Activated naive CD8-positive, alpha-beta T cell (primary cell): ENCODE results near the gene UNC119B.
A peak's percentile ranks its signal among the peaks of the same experiment; 100 is the strongest.

Experiments
- H3K27ac Mint-ChIP-seq: one replicate; pipeline ENCODE4 v1.8.0; 2021; ENCODE audit warnings: mixed read lengths
- H3K27me3 Mint-ChIP-seq: one replicate; pipeline ENCODE4 v1.8.0; 2021; ENCODE audit warnings: mixed read lengths
- H3K36me3 Mint-ChIP-seq: one replicate; pipeline ENCODE4 v1.8.0; 2021; ENCODE audit warnings: mixed read lengths
- H3K4me1 Mint-ChIP-seq: one replicate; pipeline ENCODE4 v1.8.0; 2021; ENCODE audit warnings: low read depth, mixed read lengths
- H3K4me3 Mint-ChIP-seq: one replicate; pipeline ENCODE4 v1.8.0; 2021; ENCODE audit warnings: mild to moderate bottlenecking, mixed read lengths
- H3K9me3 Mint-ChIP-seq: one replicate; pipeline ENCODE4 v1.8.0; 2021; ENCODE audit warnings: low read depth, mixed read lengths

Gene UNC119B

GRCh38 chr12:120699553-120699952 lies 10.7 kb upstream of the UNC119B start:
- H3K4me1 Mint-ChIP-seq, result no peaks in the 10 kb centered on the region
- H3K9me3 Mint-ChIP-seq, result no peaks in the 10 kb centered on the region
- H3K36me3 Mint-ChIP-seq, result peaks cover 12% of the 10 kb centered on the region
- no peaks in the 10 kb centered on the region for H3K27me3 Mint-ChIP-seq
- no peak overlapping the region for H3K4me3 Mint-ChIP-seq
- H3K27ac Mint-ChIP-seq, result no peak overlapping the region

- no peaks in the 10 kb centered on the region for H3K27me3 Mint-ChIP-seq
- H3K4me1 Mint-ChIP-seq, result no peaks in the 10 kb centered on the region
- H3K27ac Mint-ChIP-seq, result peak overlapping the region; percentile 2
- H3K4me3 Mint-ChIP-seq, result no peak overlapping the region
- H3K36me3 Mint-ChIP-seq, result peaks cover 6% of the 10 kb centered on the region
- H3K9me3 Mint-ChIP-seq, result no peaks in the 10 kb centered on the region
These were observed 9.4 kb upstream of the UNC119B start for GRCh38 chr12:120700886-120701285.

GRCh38 chr12:120702637-120703036 lies 7.6 kb upstream of the UNC119B start:
- Mint-ChIP-seq H3K27me3 (no peaks in the 10 kb centered on the region), H3K4me1 (no peaks in the 10 kb centered on the region), H3K4me3 (no peak overlapping the region), H3K27ac (no peak overlapping the region), H3K36me3 (peaks cover 3% of the 10 kb centered on the region), H3K9me3 (no peaks in the 10 kb centered on the region)

- Mint-ChIP-seq H3K4me1 (no peaks in the 10 kb centered on the region), H3K27me3 (no peaks in the 10 kb centered on the region), H3K36me3 (peaks cover 3% of the 10 kb centered on the region), H3K9me3 (no peaks in the 10 kb centered on the region), H3K27ac (no peak overlapping the region), H3K4me3 (no peak overlapping the region)
These were observed 6.8 kb upstream of the UNC119B start for GRCh38 chr12:120703311-120703942.

GRCh38 chr12:120705618-120706017 lies 4.6 kb upstream of the UNC119B start:
- no peaks in the 10 kb centered on the region for H3K36me3 Mint-ChIP-seq
- H3K27ac Mint-ChIP-seq, result no peak overlapping the region
- H3K9me3 Mint-ChIP-seq, result no peaks in the 10 kb centered on the region
- H3K4me1 Mint-ChIP-seq, result peaks cover 7% of the 10 kb centered on the region
- no peak overlapping the region for H3K4me3 Mint-ChIP-seq
- no peaks in the 10 kb centered on the region for H3K27me3 Mint-ChIP-seq

DNA sequence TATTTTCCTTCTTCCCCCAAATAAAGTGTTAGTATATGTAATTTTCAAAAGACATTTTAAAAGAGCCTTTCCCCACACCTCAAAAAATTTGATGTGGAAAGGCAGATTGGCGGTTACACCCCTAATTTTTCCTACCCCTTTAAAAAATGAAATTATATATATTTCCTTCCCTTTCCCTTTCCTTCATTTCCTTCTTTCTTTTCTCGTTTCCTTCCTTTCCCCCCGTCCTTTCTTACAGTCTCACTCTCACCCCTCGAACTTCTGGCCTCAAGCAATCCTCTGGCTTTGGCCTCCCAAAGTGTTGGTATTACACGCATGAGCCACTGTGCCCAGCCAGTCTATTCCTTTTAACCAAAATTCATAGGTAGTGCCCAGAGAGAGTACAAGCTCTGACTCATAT lies 4.2 kb upstream of the UNC119B start:
- Mint-ChIP-seq H3K4me3 (no peak overlapping the region), H3K36me3 (no peaks in the 10 kb centered on the region), H3K4me1 (peaks cover 7% of the 10 kb centered on the region), H3K27me3 (no peaks in the 10 kb centered on the region), H3K9me3 (no peaks in the 10 kb centered on the region), H3K27ac (no peak overlapping the region)

GRCh38 chr12:120708651-120709050 lies 1.6 kb upstream of the UNC119B start:
- no peaks in the 10 kb centered on the region for H3K27me3 Mint-ChIP-seq
- H3K36me3 Mint-ChIP-seq, result no peaks in the 10 kb centered on the region
- peak overlapping the region; percentile 30 for H3K4me3 Mint-ChIP-seq
- H3K27ac Mint-ChIP-seq, result no peak overlapping the region
- no peaks in the 10 kb centered on the region for H3K9me3 Mint-ChIP-seq
- H3K4me1 Mint-ChIP-seq, result peaks cover 29% of the 10 kb centered on the region

DNA sequence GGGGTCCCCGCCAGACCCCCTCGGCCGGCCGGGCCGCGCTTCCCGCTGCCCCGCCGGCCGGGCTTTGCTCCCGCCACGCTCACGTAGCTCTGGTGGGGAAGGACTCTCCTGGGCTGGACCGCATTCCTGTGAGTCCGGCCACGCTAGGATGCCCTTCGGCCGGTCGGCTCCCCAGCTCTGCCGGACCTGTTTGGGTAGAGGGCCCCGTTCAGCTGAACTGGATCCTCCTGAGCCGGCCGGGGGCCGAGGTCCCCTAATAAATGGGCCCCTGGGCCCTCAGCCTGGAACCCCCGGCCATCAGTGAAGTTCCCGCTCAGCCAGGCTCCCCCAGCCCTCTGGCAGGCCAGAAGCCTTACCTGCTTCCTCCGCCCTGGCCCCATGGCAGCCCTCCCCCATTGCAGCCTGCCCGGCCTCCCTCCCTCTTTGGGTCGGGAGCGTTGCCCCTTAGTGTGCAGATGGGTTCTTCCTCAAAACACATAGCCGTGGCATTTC lies 593 bp downstream of the UNC119B start:
- Mint-ChIP-seq H3K4me1 (peaks cover 33% of the 10 kb centered on the region), H3K27ac (peak overlapping the region; percentile 88), H3K27me3 (no peaks in the 10 kb centered on the region), H3K4me3 (peak overlapping the region; percentile 92), H3K36me3 (no peaks in the 10 kb centered on the region), H3K9me3 (no peaks in the 10 kb centered on the region)

GRCh38 chr12:120711411-120711810 lies 1.2 kb downstream of the UNC119B start:
- Mint-ChIP-seq H3K27me3 (no peaks in the 10 kb centered on the region), H3K4me1 (peaks cover 33% of the 10 kb centered on the region), H3K4me3 (peak overlapping the region; percentile 92)

DNA sequence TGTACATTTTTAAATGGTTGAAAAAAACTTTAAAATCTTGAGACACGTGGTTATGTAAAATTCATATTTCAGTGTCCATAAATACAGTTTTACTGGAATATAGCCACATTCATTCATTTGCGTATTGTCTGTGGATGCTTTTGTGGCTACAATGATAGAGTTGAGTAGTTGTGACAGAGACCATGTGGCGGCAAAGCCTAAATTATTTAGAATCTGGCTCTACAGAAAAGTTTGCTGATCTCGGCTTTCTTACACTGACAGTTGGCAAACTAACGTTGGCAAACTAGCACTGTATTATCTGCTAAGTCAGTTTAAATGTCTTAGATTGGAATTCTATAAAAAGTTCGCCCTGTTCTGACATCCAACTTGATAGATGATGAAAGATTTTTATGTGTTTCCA lies 2.4 kb downstream of the UNC119B start:
- Mint-ChIP-seq H3K27ac (no peak overlapping the region), H3K4me3 (no peak overlapping the region), H3K9me3 (no peaks in the 10 kb centered on the region), H3K4me1 (peaks cover 33% of the 10 kb centered on the region), H3K27me3 (no peaks in the 10 kb centered on the region), H3K36me3 (peaks cover 5% of the 10 kb centered on the region)

More at GRCh38 chr12:120711411-120711810, 1.2 kb downstream of the UNC119B start:
- Mint-ChIP-seq H3K9me3 (no peaks in the 10 kb centered on the region), H3K27ac (peak overlapping the region; percentile 88), H3K36me3 (peaks cover 2% of the 10 kb centered on the region)

DNA sequence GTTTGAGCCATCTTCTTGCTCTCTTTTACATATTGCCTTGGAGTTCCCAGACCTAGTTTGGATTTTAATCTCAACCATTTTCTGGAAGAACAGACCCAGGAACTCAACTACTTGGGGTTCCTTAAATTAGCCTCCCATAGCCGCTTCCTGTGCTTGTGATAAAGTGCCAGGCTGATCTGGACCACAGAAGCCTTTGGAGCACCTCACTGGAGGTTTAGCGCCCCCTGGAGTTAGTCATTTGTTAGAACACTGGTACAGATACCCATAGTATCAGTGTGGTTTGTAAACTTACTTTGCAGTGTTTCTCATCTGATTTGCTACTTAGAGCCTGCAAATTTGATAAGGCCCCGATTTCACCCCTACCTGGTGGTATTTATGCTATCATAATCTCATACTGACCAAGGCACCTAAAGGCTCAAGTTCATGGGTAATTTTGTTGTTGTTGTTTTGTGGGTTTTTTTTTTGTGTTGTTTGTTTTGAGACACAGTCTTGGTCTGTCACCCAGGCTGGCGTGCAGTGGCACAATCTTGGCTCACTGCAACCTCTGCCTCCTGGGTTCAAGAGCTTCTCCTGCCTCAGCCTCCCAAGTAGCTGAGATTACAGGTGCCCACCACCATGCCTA lies 3.7 kb downstream of the UNC119B start:
- no peak overlapping the region for H3K27ac Mint-ChIP-seq
- H3K27me3 Mint-ChIP-seq, result no peaks in the 10 kb centered on the region
- H3K4me3 Mint-ChIP-seq, result no peak overlapping the region
- H3K4me1 Mint-ChIP-seq, result peaks cover 37% of the 10 kb centered on the region
- H3K9me3 Mint-ChIP-seq, result no peaks in the 10 kb centered on the region
- H3K36me3 Mint-ChIP-seq, result peaks cover 9% of the 10 kb centered on the region

GRCh38 chr12:120718055-120718454 lies 7.8 kb downstream of the UNC119B start:
- peaks cover 22% of the 10 kb centered on the region for H3K36me3 Mint-ChIP-seq
- H3K4me1 Mint-ChIP-seq, result peaks cover 15% of the 10 kb centered on the region
- H3K27me3 Mint-ChIP-seq, result no peaks in the 10 kb centered on the region
- H3K27ac Mint-ChIP-seq, result no peak overlapping the region
- H3K9me3 Mint-ChIP-seq, result no peaks in the 10 kb centered on the region
- no peak overlapping the region for H3K4me3 Mint-ChIP-seq

- Mint-ChIP-seq H3K4me3 (no peak overlapping the region), H3K9me3 (no peaks in the 10 kb centered on the region), H3K36me3 (peaks cover 24% of the 10 kb centered on the region), H3K27ac (no peak overlapping the region), H3K4me1 (peaks cover 8% of the 10 kb centered on the region), H3K27me3 (no peaks in the 10 kb centered on the region)
These were observed 8.8 kb downstream of the UNC119B start for GRCh38 chr12:120719072-120719471.

DNA sequence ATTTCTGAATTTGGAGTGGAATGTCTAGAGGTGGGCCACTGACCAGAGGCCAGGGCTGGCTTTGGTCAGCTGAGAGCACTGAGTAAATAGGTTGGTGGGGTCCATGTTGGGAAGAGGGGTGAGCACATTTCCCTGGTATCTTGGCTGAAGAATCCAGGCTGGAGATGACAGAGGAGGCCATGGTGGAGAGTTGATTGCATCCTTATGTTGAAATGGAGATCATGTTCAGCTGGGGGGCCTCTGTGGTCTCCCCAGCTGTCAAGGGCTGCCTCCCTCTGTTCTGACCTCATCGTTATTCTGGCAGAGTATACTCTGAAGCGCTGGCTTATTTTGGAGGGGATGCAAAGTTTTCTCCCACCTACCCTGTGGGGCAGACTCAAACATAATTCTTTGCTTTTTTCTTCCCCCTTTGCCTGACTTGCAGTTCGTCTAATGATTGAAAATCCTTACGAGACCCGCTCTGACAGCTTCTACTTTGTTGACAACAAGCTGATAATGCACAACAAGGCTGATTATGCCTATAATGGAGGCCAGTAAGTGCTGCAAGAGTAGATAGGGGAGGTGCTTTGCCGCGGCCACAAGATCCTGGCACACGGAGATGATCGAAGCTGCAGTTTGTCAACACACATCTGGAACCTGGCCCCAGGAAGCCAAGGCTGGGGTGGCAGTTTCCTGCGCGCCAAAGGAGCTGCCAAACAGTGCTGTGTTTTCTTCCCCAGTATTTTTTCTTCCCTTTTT lies 9.4 kb downstream of the UNC119B start:
- H3K4me3 Mint-ChIP-seq, result no peak overlapping the region

DNA sequence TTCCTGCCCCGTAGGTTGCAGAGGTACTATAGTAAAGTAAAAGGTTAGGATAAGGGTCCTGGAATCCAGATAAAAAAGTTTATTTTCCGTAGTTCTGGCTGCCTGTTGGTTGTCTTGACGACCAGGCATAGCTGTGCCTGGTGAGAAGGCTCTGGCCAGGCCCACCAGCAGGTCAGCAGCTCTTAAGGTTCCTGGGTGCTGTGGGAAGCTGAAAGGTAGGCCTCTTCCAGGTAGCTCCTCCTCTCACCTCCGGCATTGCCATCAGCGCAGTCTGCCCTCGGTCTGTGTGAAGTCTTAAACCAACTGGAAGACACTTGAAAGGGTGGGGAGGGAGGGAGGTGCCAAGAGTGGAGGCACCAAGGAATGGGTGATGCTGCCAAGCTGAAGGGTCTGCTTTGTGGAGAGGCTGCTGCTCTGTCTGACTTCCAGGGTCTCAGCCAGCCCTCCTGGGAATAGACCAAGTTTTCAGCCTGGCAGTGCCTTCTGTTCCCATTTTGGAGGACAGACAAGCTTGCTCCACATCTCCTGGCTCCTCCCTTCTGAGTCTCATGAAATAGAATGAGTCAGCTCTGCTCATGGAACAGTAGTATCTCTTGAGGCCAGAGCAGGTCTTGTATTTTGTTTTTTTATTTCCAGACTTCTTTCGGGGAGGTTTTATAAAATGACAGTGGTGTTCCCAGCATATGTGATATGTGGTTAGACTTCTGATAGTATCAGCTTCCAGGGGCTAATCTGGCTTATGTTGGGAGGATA lies 10.2 kb downstream of the UNC119B start:
- H3K4me1 Mint-ChIP-seq, result peaks cover 17% of the 10 kb centered on the region
- H3K4me3 Mint-ChIP-seq, result no peak overlapping the region
- H3K27me3 Mint-ChIP-seq, result no peaks in the 10 kb centered on the region
- no peaks in the 10 kb centered on the region for H3K9me3 Mint-ChIP-seq
- H3K27ac Mint-ChIP-seq, result no peak overlapping the region
- H3K36me3 Mint-ChIP-seq, result peaks cover 24% of the 10 kb centered on the region

More for the DNA sequence above, 9.4 kb downstream of the UNC119B start:
- Mint-ChIP-seq H3K9me3 (no peaks in the 10 kb centered on the region), H3K4me1 (peaks cover 10% of the 10 kb centered on the region), H3K27me3 (no peaks in the 10 kb centered on the region), H3K36me3 (peaks cover 24% of the 10 kb centered on the region), H3K27ac (no peak overlapping the region)
